Measurements from ENCODE around the gene OLIG2.

- no peak for TF ChIP-seq FOXM1 (IDR thresholded peaks at IDR 0.05; ENCODE audit: borderline replicate concordance)
- no peak for TF ChIP-seq ZNF384 (IDR thresholded peaks at IDR 0.05)
- no peak for TF ChIP-seq ELF4 (IDR thresholded peaks at IDR 0.05)
- TF ChIP-seq SUZ12 (IDR thresholded peaks at IDR 0.05): no peak
- no peak for TF ChIP-seq SP1 (IDR thresholded peaks at IDR 0.05)
- no peak for TF ChIP-seq FOXA1 (IDR thresholded peaks at IDR 0.05)
- no peak for TF ChIP-seq ARNT (IDR thresholded peaks at IDR 0.05)
- no peak for TF ChIP-seq HDGF (IDR thresholded peaks at IDR 0.05; ENCODE audit: borderline replicate concordance)
- no peak for TF ChIP-seq TARDBP (IDR thresholded peaks at IDR 0.05)
- TF ChIP-seq NFRKB (IDR thresholded peaks at IDR 0.05): no peak
- TF ChIP-seq PKNOX1 (IDR thresholded peaks at IDR 0.05): no peak
- TF ChIP-seq CTBP1 (IDR thresholded peaks at IDR 0.05; ENCODE audit: borderline replicate concordance): no peak
- TF ChIP-seq FOXK2 (IDR thresholded peaks at IDR 0.05): no peak
Observed at GRCh38 chr21:33011462-33011861, 14.3 kb upstream of the OLIG2 start.

Data from HEK293T (cell line).